GM23338 (cell line): ENCODE measurements around the gene TCFL5. TPM values are rescaled to one million over a fixed set of nuclear protein-coding genes. Genes with fewer than 3 reads are reported as not detected.

ENCODE experiments used
- ATAC-seq: fragments of 200-7000 bp; cut with Tn5 transposase; 3 replicates; pipeline ENCODE4 v1.9.1; 2020
- DNase-seq: peaks from one replicate; pipeline ENCODE4 v3.0.0-alpha.2; 2015; ENCODE audit warnings: low spot score
- H2AFZ ChIP-seq: fragments of 200-600 bp; sonication (generic); 2 replicates; pipeline ENCODE4 v1.8.0; 2016; ENCODE audit warnings: antibody characterized with exemption, mild to moderate bottlenecking, moderate library complexity
- H3F3A ChIP-seq: fragments of 200-600 bp; sonication (generic); replicated peaks from 2 replicates; pipeline ENCODE4 v1.8.0; 2017; ENCODE audit warnings: antibody characterized with exemption, mixed run types, low read depth
- H3K27ac ChIP-seq: fragments of 200-600 bp; sonication (generic); 2 replicates; pipeline ENCODE4 v1.6.1; 2016; ENCODE audit warnings: low read depth
- H3K27me3 ChIP-seq: fragments of 200-600 bp; sonication (generic); 2 replicates; pipeline ENCODE4 v1.8.0; 2016; ENCODE audit warnings: mild to moderate bottlenecking, mixed run types, moderate library complexity; ENCODE audit not compliant: insufficient read depth
- H3K36me3 ChIP-seq: fragments of 200-600 bp; sonication (generic); 2 replicates; pipeline ENCODE4 v1.8.0; 2016; ENCODE audit warnings: mild to moderate bottlenecking; ENCODE audit not compliant: insufficient read depth
- H3K4me1 ChIP-seq: fragments of 200-600 bp; sonication (generic); 2 replicates; pipeline ENCODE4 v1.8.0; 2016; ENCODE audit warnings: mild to moderate bottlenecking, moderate library complexity; ENCODE audit not compliant: insufficient read depth
- H3K4me2 ChIP-seq: fragments of 200-600 bp; sonication (generic); 2 replicates; pipeline ENCODE4 v1.7.1; 2017; ENCODE audit warnings: mixed run types
- H3K4me3 ChIP-seq: fragments of 200-600 bp; sonication (generic); 2 replicates; pipeline ENCODE4 v1.6.1; 2016; ENCODE audit warnings: mixed run types
- H3K79me2 ChIP-seq: fragments of 200-600 bp; sonication (generic); replicated peaks from 2 replicates; pipeline ENCODE4 v1.8.0; 2017; ENCODE audit warnings: mild to moderate bottlenecking; ENCODE audit not compliant: insufficient read depth
- H3K9me2 ChIP-seq: fragments of 200-600 bp; sonication (generic); 2 replicates; pipeline ENCODE4 v1.8.0; 2017; ENCODE audit not compliant: insufficient read depth
- H4K20me1 ChIP-seq: fragments of 200-600 bp; sonication (generic); replicated peaks from 2 replicates; pipeline ENCODE4 v1.8.0; 2017; ENCODE audit warnings: mild to moderate bottlenecking; ENCODE audit not compliant: insufficient read depth
- H3K27ac Mint-ChIP-seq: 2 replicates; pipeline ENCODE4 v1.8.0; 2020; ENCODE audit warnings: inconsistent platforms, mild to moderate bottlenecking, moderate library complexity, mixed read lengths
- H3K27me3 Mint-ChIP-seq: 3 replicates; pipeline ENCODE4 v1.8.0; 2022; ENCODE audit warnings: low read depth, mild to moderate bottlenecking, moderate library complexity, mixed read lengths, inconsistent platforms; ENCODE audit not compliant: insufficient read depth, poor library complexity
- H3K36me3 Mint-ChIP-seq: 3 replicates; pipeline ENCODE4 v1.8.0; 2021; ENCODE audit warnings: low read depth, mild to moderate bottlenecking, inconsistent platforms, moderate library complexity, mixed read lengths
- H3K4me1 Mint-ChIP-seq: 3 replicates; pipeline ENCODE4 v1.8.0; 2020; ENCODE audit warnings: mild to moderate bottlenecking, inconsistent platforms, mixed read lengths
- H3K4me3 Mint-ChIP-seq: 3 replicates; pipeline ENCODE4 v1.8.0; 2021; ENCODE audit warnings: moderate library complexity, mild to moderate bottlenecking, inconsistent platforms, mixed read lengths
- H3K9me3 Mint-ChIP-seq: 3 replicates; pipeline ENCODE4 v1.8.0; 2020; ENCODE audit warnings: moderate library complexity, mild to moderate bottlenecking, inconsistent platforms, mixed read lengths
- CREB1 ChIP-seq: fragments of 250-450 bp; sonication (Bioruptor Pico); IDR thresholded peaks from 2 replicates; pipeline ENCODE4 v1.5.0; 2020; ENCODE audit warnings: low read depth, mild to moderate bottlenecking, moderate library complexity
- CTCF ChIP-seq, 2 experiments: fragments of 200-600 bp in 1 of 2; sonication (generic) in 1 of 2; conservative IDR thresholded peaks; 2 replicates each; pipeline versions ENCODE4 v1.5.1 to v1.6.1; 2016 to 2017; ENCODE audit warnings: antibody characterized with exemption in 2 of 2, low read depth in 2 of 2, mild to moderate bottlenecking in 2 of 2, moderate library complexity in 1 of 2
- EZH2 ChIP-seq: fragments of 200-600 bp; sonication (generic); IDR thresholded peaks from one replicate; pipeline ENCODE4 v1.8.0; 2017; ENCODE audit warnings: antibody characterized with exemption, mild to moderate bottlenecking, low read depth; ENCODE audit not compliant: unreplicated experiment
- EZH2phosphoT487 ChIP-seq: fragments of 200-600 bp; sonication (generic); IDR thresholded peaks from one replicate; pipeline ENCODE4 v1.8.1; 2018; ENCODE audit warnings: antibody characterized with exemption; ENCODE audit not compliant: unreplicated experiment
- JUNB ChIP-seq: IDR thresholded peaks from one replicate; pipeline ENCODE4 v1.6.1; 2016; ENCODE audit warnings: antibody characterized with exemption; ENCODE audit not compliant: unreplicated experiment
- NANOG ChIP-seq: IDR thresholded peaks from 2 replicates; pipeline ENCODE4 v1.6.1; 2016; ENCODE audit warnings: antibody characterized with exemption, borderline replicate concordance
- POLR2AphosphoS5 ChIP-seq: IDR thresholded peaks from 2 replicates; pipeline ENCODE4 v1.6.1; 2016; ENCODE audit warnings: antibody characterized with exemption, low read depth
- REST ChIP-seq: IDR thresholded peaks from one replicate; pipeline ENCODE4 v1.6.1; 2018; ENCODE audit warnings: antibody characterized with exemption; ENCODE audit not compliant: unreplicated experiment
- STAT1 ChIP-seq: IDR thresholded peaks from one replicate; pipeline ENCODE4 v1.6.1; 2016; ENCODE audit warnings: antibody characterized with exemption; ENCODE audit not compliant: unreplicated experiment
- ZNF114 ChIP-seq: fragments of 250-450 bp; sonication (Bioruptor Pico); IDR thresholded peaks from 2 replicates; pipeline ENCODE4 v1.5.0; 2020; ENCODE audit warnings: mild to moderate bottlenecking, moderate library complexity
- ZNF331 ChIP-seq: fragments of 250-450 bp; sonication (Bioruptor Pico); IDR thresholded peaks from 2 replicates; pipeline ENCODE4 v1.5.0; 2020; ENCODE audit warnings: low read depth, mild to moderate bottlenecking, moderate library complexity
- ZNF462 ChIP-seq: fragments of 250-450 bp; sonication (Bioruptor Pico); IDR thresholded peaks from 2 replicates; pipeline ENCODE4 v1.5.0; 2020; ENCODE audit warnings: mild to moderate bottlenecking, moderate library complexity
- polyA plus RNA-seq: library from polyadenylated mRNA; unstranded; fragments of >200 nt; fragmentation: Nextera tagmentation; extraction: Ambion mirVana; gene quantifications from 2 replicates; pipeline ENCODE4 v1.2.1, GENCODE V29; 2016
- total RNA-seq: library from RNA; depleted of rRNA; stranded (reverse); fragments of >200 nt; shearing (Covaris generic); gene quantifications from 2 replicates; pipeline ENCODE4 v1.2.3, GENCODE V29; 2014
- TF ChIP-seq, protein P1 (sequence below): IDR thresholded peaks from 2 replicates; pipeline ENCODE4 v1.6.1; 2016; ENCODE audit warnings: antibody characterized with exemption

TCFL5 gene
- total and polyA plus RNA-seq, 2 experiments from 2014 or later: 5.8 to 19.3 TPM

- Histone ChIP-seq H3K27me3 (no peaks in the 10 kb centered on the region), H4K20me1 (peaks cover 7% of the 10 kb centered on the region), H3K9me2 (no peaks in the 10 kb centered on the region), H2AFZ (no peak overlapping the region), H3K79me2 (peaks cover 9% of the 10 kb centered on the region; the same call in 1 of the 2 replicates), H3K4me1 (no peaks in the 10 kb centered on the region), H3K27ac (no peak overlapping the region), H3F3A (peaks cover 8% of the 10 kb centered on the region; the same call in 1 of the 2 replicates), H3K4me2 (no peak overlapping the region), H3K4me3 (no peak overlapping the region), H3K36me3 (peaks cover 11% of the 10 kb centered on the region)
- H3K9me3 Mint-ChIP-seq: no peaks in the 10 kb centered on the region
- no peak for DNase-seq
- no peak overlapping the region for H3K4me3 Mint-ChIP-seq
- ATAC-seq: no peak
- no peak overlapping the region for H3K27ac Mint-ChIP-seq
- H3K4me1 Mint-ChIP-seq: peaks cover 5% of the 10 kb centered on the region; the same call in 2 of the 3 replicates
- H3K27me3 Mint-ChIP-seq: peaks cover 12% of the 10 kb centered on the region
- H3K36me3 Mint-ChIP-seq: peaks cover 49% of the 10 kb centered on the region
- TF ChIP-seq STAT1 (no peak), CTCF (conservative IDR thresholded peaks at IDR 0.05; ENCODE audit: low read depth in 2 of 2) (no peak), REST (no peak), CREB1 (CRISPR knock-in tag) (no peak), JUNB (no peak), NANOG (no peak), ZNF331 (CRISPR knock-in tag) (no peak), POLR2AphosphoS5 (no peak), ZNF462 (CRISPR knock-in tag) (no peak), EZH2phosphoT487 (no peak), EZH2 (no peak), ZNF114 (CRISPR knock-in tag) (no peak)
- TF ChIP-seq, protein P1, sequence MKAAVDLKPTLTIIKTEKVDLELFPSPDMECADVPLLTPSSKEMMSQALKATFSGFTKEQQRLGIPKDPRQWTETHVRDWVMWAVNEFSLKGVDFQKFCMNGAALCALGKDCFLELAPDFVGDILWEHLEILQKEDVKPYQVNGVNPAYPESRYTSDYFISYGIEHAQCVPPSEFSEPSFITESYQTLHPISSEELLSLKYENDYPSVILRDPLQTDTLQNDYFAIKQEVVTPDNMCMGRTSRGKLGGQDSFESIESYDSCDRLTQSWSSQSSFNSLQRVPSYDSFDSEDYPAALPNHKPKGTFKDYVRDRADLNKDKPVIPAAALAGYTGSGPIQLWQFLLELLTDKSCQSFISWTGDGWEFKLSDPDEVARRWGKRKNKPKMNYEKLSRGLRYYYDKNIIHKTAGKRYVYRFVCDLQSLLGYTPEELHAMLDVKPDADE: no peak
Measured at GRCh38 chr20:62849431-62849830, 12.2 kb downstream of the TCFL5 start.
